ENCODE results near the gene TNFRSF14. TPM values are rescaled to one million over a fixed set of nuclear protein-coding genes. Genes with fewer than 3 reads are reported as not detected.
A peak's percentile ranks its signal among the peaks of the same experiment; 100 is the strongest.

TNFRSF14 gene
- total RNA-seq, 2 donors from 2014 or later = 111 to 145 TPM

DNA sequence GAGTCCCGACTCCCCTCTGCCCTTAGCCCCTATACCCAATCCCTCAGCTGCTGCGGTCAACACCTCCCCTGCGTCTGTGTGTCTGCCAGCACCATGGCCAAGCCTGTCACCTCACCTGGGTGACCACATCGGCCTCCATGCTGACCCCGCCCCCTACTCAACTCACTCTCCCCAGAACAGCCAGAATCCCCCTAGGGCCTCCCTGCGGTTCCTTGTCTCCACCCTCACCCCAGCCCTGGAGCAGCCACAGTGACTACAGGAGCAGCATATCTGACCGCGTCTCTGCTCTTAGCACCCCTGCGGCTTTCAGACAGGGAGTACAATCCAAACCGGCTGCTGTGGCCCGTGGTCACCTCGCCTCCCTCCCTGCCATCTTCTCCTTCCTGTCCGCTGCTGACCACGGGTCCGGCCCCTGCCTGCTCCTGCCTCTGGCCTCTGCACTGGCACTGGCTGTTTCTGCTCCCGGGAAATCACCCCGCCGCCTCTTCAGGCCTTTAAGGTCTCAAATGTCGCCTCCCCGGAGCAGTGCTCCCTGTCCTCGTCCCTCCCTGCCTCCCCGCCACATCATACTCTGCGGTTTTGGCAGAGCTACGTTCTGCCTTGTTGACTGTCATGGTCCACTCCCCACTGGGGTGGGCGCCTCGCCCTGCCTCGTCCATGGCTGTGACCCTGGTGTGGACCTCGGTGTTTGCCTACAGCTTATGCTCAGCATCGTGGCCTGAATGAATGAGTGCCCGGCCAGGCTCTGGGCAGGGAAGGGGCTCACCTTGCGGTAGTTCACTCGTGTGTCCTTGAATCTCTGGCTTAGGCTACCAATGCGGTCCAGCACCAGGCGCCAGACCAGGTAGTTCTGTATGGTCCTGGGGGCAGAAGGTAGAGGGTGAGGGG lies 41.5 kb downstream of the TNFRSF14 start:
- H3K4me1 ChIP-seq = no peaks in the 10 kb centered on the region
- TF ChIP-seq CTCF (IDR thresholded peaks at IDR 0.05) = no peak
- H3K27ac ChIP-seq = no peak overlapping the region
- no peak overlapping the region for H3K9ac ChIP-seq (ENCODE audit: low read depth in 2 of 2, low read length in 2 of 2)
- no peaks in the 10 kb centered on the region for H3K9me3 ChIP-seq
- DNase-seq = no peak
- intact Hi-C loops (cut with DNase I) = loop anchor here (10.0 kb wide), 1 partner anchor 47 kb away; no protein-coding TSS in a partner anchor
- H3K36me3 ChIP-seq = no peaks in the 10 kb centered on the region
- no peaks in the 10 kb centered on the region for H3K27me3 ChIP-seq
- H3K4me3 ChIP-seq = no peak overlapping the region

DNA sequence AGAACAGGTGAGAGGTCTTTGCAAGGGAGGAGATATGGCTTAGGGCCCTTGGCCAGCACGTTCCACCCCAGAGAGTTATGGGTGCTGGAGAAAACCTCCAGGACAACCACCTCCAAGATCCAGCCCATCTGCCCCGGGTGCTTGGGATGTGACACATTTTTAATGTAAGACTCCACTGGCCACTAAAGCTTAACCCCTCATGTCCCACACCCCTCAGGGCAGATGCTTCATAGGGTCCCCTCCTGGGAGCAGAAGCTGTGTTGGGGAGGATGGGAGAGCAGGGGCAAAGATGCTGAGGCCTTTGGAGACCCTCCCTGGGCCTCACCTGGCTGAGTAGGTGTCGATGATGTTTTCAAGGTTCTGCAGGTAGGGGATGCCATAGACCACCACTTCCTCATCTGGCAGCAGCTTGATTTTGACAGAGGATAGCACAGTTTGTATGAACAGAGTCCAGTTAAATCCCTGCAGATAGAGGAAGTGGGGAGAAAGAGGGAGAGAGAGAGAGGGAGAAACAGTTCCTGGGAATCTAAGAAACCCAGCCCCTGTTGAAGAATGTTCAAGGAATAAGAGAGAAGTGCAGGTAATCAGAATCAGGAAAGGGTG lies 42.3 kb downstream of the TNFRSF14 start:
- DNase-seq = no peak
- H3K4me3 ChIP-seq = no peak overlapping the region
- H3K27ac ChIP-seq = no peak overlapping the region
- no peak overlapping the region for H3K9ac ChIP-seq (ENCODE audit: low read depth in 2 of 2, low read length in 2 of 2)
- no peaks in the 10 kb centered on the region for H3K9me3 ChIP-seq
- H3K4me1 ChIP-seq = no peaks in the 10 kb centered on the region
- H3K27me3 ChIP-seq = no peaks in the 10 kb centered on the region
- H3K36me3 ChIP-seq = no peaks in the 10 kb centered on the region
- intact Hi-C loops (cut with DNase I) = loop anchor here (10.0 kb wide), 1 partner anchor 46 kb away; no protein-coding TSS in a partner anchor
- TF ChIP-seq CTCF (IDR thresholded peaks at IDR 0.05) = no peak

DNA sequence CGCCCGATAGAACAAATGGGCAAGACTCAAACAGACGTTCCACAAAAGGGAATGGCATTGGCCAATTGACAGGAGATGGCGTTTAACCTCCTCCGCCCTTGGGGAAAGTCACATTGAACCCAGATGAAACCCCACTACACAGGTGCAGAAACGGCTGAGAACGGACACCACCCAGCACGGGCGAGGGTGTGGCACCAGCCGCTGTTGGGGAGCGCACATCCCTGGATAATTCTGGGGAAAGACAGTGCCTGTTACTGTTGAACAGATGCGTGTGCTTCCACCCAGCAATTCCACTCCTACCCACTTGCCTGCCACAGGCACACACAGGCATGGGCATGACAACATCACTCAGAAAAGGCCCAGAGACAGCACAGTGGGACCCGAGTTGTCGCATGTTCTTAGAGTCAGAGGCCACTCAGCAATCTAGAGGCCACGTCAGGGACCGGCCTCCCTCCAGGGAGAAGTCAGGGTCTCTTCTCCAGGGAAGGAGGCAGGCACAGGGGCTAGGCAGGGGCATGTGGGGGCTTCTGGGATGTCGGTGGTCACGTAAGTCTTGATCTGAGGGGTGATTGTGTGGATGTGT lies 45.6 kb downstream of the TNFRSF14 start:
- Histone ChIP-seq H3K36me3 (no peaks in the 10 kb centered on the region), H3K27me3 (no peaks in the 10 kb centered on the region), H3K9ac (ENCODE audit: low read depth in 2 of 2, low read length in 2 of 2) (no peak overlapping the region), H3K27ac (no peak overlapping the region), H3K9me3 (no peaks in the 10 kb centered on the region), H3K4me3 (no peak overlapping the region), H3K4me1 (no peaks in the 10 kb centered on the region)
- no peak for DNase-seq
- no peak for TF ChIP-seq CTCF (IDR thresholded peaks at IDR 0.05)
- intact Hi-C loops (cut with DNase I) = no loop called here

- no peak overlapping the region for H3K9ac ChIP-seq (ENCODE audit: low read depth in 2 of 2, low read length in 2 of 2)
- no peak overlapping the region for H3K27ac ChIP-seq
- TF ChIP-seq CTCF (IDR thresholded peaks at IDR 0.05) = no peak
- intact Hi-C loops (cut with DNase I) = no loop called here
- no peaks in the 10 kb centered on the region for H3K36me3 ChIP-seq
- H3K4me1 ChIP-seq = no peaks in the 10 kb centered on the region
- no peaks in the 10 kb centered on the region for H3K27me3 ChIP-seq
- peak; percentile 13 for DNase-seq
- H3K9me3 ChIP-seq = no peaks in the 10 kb centered on the region
- H3K4me3 ChIP-seq = no peak overlapping the region
Observed at GRCh38 chr1:2602311-2602835, 46.2 kb downstream of the TNFRSF14 start.

- no peak overlapping the region for H3K9ac ChIP-seq (ENCODE audit: low read depth in 2 of 2, low read length in 2 of 2)
- no peaks in the 10 kb centered on the region for H3K36me3 ChIP-seq
- DNase-seq = peak; percentile 12
- intact Hi-C loops (cut with DNase I) = no loop called here
- H3K9me3 ChIP-seq = no peaks in the 10 kb centered on the region
- no peak for TF ChIP-seq CTCF (IDR thresholded peaks at IDR 0.05)
- H3K27me3 ChIP-seq = no peaks in the 10 kb centered on the region
- H3K4me3 ChIP-seq = no peak overlapping the region
- no peak overlapping the region for H3K27ac ChIP-seq
- no peaks in the 10 kb centered on the region for H3K4me1 ChIP-seq
Observed at GRCh38 chr1:2602866-2603520, 46.8 kb downstream of the TNFRSF14 start.

Measured in colonic mucosa (tissue), 4 donors.